ENCODE measurements around the gene RAB5B. TPM values are rescaled to one million over a fixed set of nuclear protein-coding genes. Genes with fewer than 3 reads are reported as not detected.

RAB5B gene
- total and polyA plus RNA-seq, 2 donors from 2014 or later: 72.5 to 112 TPM

DNA sequence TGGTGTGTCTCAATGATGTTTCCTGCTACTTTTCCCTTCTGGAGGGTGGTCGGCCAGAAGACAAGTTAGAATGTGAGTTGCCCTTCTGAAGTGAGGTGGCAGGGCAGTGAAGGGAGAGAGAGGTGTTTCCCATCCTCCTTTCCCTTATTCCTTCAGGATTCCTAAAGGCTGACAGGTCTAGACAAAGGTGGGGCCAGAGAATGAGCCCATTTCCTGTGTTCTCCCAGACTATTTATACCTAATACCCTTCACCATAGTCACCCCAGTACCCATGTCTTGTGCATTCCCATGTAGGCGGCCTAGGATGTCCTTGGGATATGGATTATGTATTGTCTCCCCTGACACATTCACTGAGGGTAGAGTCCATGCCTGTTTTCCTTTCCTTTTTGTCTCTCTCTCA is 35.9 kb upstream of the RAB5B start:
- TF ChIP-seq, protein P1, sequence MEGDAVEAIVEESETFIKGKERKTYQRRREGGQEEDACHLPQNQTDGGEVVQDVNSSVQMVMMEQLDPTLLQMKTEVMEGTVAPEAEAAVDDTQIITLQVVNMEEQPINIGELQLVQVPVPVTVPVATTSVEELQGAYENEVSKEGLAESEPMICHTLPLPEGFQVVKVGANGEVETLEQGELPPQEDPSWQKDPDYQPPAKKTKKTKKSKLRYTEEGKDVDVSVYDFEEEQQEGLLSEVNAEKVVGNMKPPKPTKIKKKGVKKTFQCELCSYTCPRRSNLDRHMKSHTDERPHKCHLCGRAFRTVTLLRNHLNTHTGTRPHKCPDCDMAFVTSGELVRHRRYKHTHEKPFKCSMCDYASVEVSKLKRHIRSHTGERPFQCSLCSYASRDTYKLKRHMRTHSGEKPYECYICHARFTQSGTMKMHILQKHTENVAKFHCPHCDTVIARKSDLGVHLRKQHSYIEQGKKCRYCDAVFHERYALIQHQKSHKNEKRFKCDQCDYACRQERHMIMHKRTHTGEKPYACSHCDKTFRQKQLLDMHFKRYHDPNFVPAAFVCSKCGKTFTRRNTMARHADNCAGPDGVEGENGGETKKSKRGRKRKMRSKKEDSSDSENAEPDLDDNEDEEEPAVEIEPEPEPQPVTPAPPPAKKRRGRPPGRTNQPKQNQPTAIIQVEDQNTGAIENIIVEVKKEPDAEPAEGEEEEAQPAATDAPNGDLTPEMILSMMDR (IDR thresholded peaks at IDR 0.05; ENCODE audit: borderline replicate concordance, extremely low read depth, insufficient read depth): no peak
- peaks cover 8% of the 10 kb centered on the region for H3K27me3 ChIP-seq (ENCODE audit: control insufficient read depth, insufficient read depth, low read length)
- H3K27ac ChIP-seq (ENCODE audit: low read depth in 2 of 2, low read length in 2 of 2): no peak overlapping the region
- no peak overlapping the region for H3K9ac ChIP-seq (ENCODE audit: low read length in 3 of 3)
- peaks cover 0 to 9% (median 0%) of the 10 kb centered on the region in 3 donors for H3K4me1 ChIP-seq (ENCODE audit: control insufficient read depth in 2 of 3, insufficient read depth in 2 of 3, low read depth in 1 of 3, low read length in 3 of 3)
- no peaks in the 10 kb centered on the region for H3K36me3 ChIP-seq (ENCODE audit: control insufficient read depth in 2 of 3, insufficient read depth in 3 of 3, low read length in 3 of 3)
- FAIRE-seq (no peak), DNase-seq (no peak)
- H3K4me3 ChIP-seq (ENCODE audit: low read length in 3 of 3): no peak overlapping the region
- intact Hi-C loops (cut with DNase I): no loop called here
- no peaks in the 10 kb centered on the region for H3K9me3 ChIP-seq (ENCODE audit: control insufficient read depth in 2 of 3, insufficient read depth in 1 of 3, low read length in 3 of 3)

DNA sequence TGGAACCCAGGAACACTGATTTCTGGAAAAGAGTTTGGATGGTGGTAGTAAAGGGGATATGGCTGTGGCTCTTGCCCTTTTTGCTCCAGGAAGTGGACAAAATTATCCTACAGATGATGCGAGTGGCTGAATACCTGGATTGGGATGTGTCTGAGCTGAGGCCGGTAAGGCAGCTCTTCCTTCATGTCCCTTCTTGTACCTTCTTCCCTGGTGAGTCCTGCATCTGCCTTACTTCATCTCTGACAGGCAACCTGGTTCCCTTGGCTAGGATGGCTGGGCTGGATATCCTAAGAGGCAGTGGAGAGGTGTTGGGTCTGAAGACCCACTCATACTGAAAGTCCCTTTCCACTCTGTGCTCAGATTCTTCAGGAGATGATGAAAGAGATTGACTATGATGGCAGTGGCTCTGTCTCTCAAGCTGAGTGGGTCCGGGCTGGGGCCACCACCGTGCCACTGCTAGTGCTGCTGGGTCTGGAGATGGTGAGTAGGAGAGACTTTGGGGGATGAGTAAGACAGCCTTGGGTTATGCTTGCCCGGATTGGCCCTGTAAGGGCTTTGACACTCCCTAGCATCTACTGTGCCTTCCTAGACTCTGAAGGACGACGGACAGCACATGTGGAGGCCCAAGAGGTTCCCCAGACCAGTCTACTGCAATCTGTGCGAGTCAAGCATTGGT is 34.9 kb upstream of the RAB5B start:
- H3K9ac ChIP-seq (ENCODE audit: low read length in 3 of 3): no peak overlapping the region
- H3K27ac ChIP-seq (ENCODE audit: low read depth in 2 of 2, low read length in 2 of 2): no peak overlapping the region
- DNase-seq (no peak), FAIRE-seq (no peak)
- H3K36me3 ChIP-seq (ENCODE audit: control insufficient read depth in 2 of 3, insufficient read depth in 3 of 3, low read length in 3 of 3): no peaks in the 10 kb centered on the region
- H3K9me3 ChIP-seq (ENCODE audit: control insufficient read depth in 2 of 3, insufficient read depth in 1 of 3, low read length in 3 of 3): no peaks in the 10 kb centered on the region
- H3K4me3 ChIP-seq (ENCODE audit: low read length in 3 of 3): no peak overlapping the region
- TF ChIP-seq, protein P1 (IDR thresholded peaks at IDR 0.05; ENCODE audit: borderline replicate concordance, extremely low read depth, insufficient read depth): no peak
- intact Hi-C loops (cut with DNase I): no loop called here
- H3K27me3 ChIP-seq (ENCODE audit: control insufficient read depth, insufficient read depth, low read length): peaks cover 5% of the 10 kb centered on the region
- peaks cover 0 to 7% (median 0%) of the 10 kb centered on the region in 3 donors for H3K4me1 ChIP-seq (ENCODE audit: control insufficient read depth in 2 of 3, insufficient read depth in 2 of 3, low read depth in 1 of 3, low read length in 3 of 3)

GRCh38 chr12:55940065-55940732 is 33.7 kb upstream of the RAB5B start:
- intact Hi-C loops (cut with DNase I): no loop called here
- FAIRE-seq (no peak), DNase-seq (peak; percentile 87 to 94 (median 90))
- Histone ChIP-seq H3K27ac (ENCODE audit: low read depth in 2 of 2, low read length in 2 of 2) (peak overlapping the region in 1 of 2 donors; percentile 24), H3K4me3 (ENCODE audit: low read length in 3 of 3) (peak overlapping the region; percentile 11 to 33 (median 25)), H3K4me1 (ENCODE audit: control insufficient read depth in 2 of 3, insufficient read depth in 2 of 3, low read depth in 1 of 3, low read length in 3 of 3) (peaks cover 0 to 7% (median 0%) of the 10 kb centered on the region in 3 donors), H3K36me3 (ENCODE audit: control insufficient read depth in 2 of 3, insufficient read depth in 3 of 3, low read length in 3 of 3) (no peaks in the 10 kb centered on the region), H3K27me3 (ENCODE audit: control insufficient read depth, insufficient read depth, low read length) (no peaks in the 10 kb centered on the region), H3K9me3 (ENCODE audit: control insufficient read depth in 2 of 3, insufficient read depth in 1 of 3, low read length in 3 of 3) (no peaks in the 10 kb centered on the region), H3K9ac (ENCODE audit: low read length in 3 of 3) (peak overlapping the region in 2 of 3 donors; percentile 37 to 52)
- TF ChIP-seq, protein P1 (IDR thresholded peaks at IDR 0.05; ENCODE audit: borderline replicate concordance, extremely low read depth, insufficient read depth): peak; percentile 82

Data from kidney (tissue), 14 donors.